Neural cell (in vitro differentiated cells): ENCODE data around the gene TRERF1.
"Not testable (repeated sequence)": the region's sequence is repeated elsewhere in the genome, so short reads cannot be mapped to it uniquely, and the experiment has no call there.

Source experiments
- EP300 ChIP-seq: fragments of 450-650 bp; conservative IDR thresholded peaks from 2 replicates; pipeline ENCODE4 v1.6.1; 2014; ENCODE audit warnings: antibody characterized with exemption, mild to moderate bottlenecking, moderate library complexity; ENCODE audit not compliant: poor library complexity, severe bottlenecking
- EZH2 ChIP-seq: fragments of 200-600, 300-800 bp; shearing (Covaris generic), sonication (generic); IDR thresholded peaks from 2 replicates; pipeline ENCODE4 v1.6.1; 2014; ENCODE audit warnings: antibody characterized with exemption, low read length, borderline replicate concordance, mild to moderate bottlenecking; ENCODE audit not compliant: insufficient read depth, poor library complexity, severe bottlenecking
- SMC3 ChIP-seq: fragments of 450-650 bp; conservative IDR thresholded peaks from 2 replicates; pipeline ENCODE4 v1.6.1; 2014; ENCODE audit warnings: antibody characterized with exemption, mild to moderate bottlenecking, moderate library complexity; ENCODE audit not compliant: poor library complexity
- TF ChIP-seq, protein P1 (sequence below): fragments of 450-650 bp; IDR thresholded peaks from 2 replicates; pipeline ENCODE4 v1.5.1; 2014; ENCODE audit warnings: antibody characterized with exemption, mild to moderate bottlenecking, moderate library complexity; ENCODE audit not compliant: poor library complexity, severe bottlenecking
- TF ChIP-seq, protein P2 (sequence below): IDR thresholded peaks from 2 replicates; pipeline ENCODE4 v1.6.1; 2012; ENCODE audit warnings: borderline replicate concordance

DNA sequence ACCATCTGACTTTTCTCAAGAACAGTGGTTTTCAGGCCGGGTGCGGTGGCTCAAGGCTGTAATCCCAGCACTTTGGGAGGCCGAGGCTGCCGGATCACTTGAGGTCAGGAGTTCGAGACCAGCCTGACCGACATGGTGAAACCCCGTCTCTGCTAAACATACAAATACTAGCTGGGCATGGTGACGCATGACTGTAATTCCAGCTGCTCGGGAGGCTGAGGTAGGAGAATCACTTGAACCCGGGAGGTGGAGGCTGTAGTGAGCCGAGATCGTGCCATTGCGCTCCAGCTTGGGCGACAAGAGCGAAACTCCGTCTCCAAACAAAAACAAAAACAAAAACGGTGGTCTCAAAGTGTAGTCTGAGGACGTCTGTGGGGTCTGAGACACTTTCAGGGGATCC, 235.2 kb downstream of the TRERF1 start:
- TF ChIP-seq, protein P1, sequence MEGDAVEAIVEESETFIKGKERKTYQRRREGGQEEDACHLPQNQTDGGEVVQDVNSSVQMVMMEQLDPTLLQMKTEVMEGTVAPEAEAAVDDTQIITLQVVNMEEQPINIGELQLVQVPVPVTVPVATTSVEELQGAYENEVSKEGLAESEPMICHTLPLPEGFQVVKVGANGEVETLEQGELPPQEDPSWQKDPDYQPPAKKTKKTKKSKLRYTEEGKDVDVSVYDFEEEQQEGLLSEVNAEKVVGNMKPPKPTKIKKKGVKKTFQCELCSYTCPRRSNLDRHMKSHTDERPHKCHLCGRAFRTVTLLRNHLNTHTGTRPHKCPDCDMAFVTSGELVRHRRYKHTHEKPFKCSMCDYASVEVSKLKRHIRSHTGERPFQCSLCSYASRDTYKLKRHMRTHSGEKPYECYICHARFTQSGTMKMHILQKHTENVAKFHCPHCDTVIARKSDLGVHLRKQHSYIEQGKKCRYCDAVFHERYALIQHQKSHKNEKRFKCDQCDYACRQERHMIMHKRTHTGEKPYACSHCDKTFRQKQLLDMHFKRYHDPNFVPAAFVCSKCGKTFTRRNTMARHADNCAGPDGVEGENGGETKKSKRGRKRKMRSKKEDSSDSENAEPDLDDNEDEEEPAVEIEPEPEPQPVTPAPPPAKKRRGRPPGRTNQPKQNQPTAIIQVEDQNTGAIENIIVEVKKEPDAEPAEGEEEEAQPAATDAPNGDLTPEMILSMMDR, result not testable (repeated sequence)
- not testable (repeated sequence) for TF ChIP-seq SMC3, EZH2, EP300
- TF ChIP-seq, protein P2, sequence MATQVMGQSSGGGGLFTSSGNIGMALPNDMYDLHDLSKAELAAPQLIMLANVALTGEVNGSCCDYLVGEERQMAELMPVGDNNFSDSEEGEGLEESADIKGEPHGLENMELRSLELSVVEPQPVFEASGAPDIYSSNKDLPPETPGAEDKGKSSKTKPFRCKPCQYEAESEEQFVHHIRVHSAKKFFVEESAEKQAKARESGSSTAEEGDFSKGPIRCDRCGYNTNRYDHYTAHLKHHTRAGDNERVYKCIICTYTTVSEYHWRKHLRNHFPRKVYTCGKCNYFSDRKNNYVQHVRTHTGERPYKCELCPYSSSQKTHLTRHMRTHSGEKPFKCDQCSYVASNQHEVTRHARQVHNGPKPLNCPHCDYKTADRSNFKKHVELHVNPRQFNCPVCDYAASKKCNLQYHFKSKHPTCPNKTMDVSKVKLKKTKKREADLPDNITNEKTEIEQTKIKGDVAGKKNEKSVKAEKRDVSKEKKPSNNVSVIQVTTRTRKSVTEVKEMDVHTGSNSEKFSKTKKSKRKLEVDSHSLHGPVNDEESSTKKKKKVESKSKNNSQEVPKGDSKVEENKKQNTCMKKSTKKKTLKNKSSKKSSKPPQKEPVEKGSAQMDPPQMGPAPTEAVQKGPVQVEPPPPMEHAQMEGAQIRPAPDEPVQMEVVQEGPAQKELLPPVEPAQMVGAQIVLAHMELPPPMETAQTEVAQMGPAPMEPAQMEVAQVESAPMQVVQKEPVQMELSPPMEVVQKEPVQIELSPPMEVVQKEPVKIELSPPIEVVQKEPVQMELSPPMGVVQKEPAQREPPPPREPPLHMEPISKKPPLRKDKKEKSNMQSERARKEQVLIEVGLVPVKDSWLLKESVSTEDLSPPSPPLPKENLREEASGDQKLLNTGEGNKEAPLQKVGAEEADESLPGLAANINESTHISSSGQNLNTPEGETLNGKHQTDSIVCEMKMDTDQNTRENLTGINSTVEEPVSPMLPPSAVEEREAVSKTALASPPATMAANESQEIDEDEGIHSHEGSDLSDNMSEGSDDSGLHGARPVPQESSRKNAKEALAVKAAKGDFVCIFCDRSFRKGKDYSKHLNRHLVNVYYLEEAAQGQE, result not testable (repeated sequence)
